ENCODE data around the gene CNTD1.
A peak's percentile ranks its signal among the peaks of the same experiment; 100 is the strongest.

Gene CNTD1

GRCh38 chr17:42806249-42806648 lies 7.6 kb downstream of the CNTD1 start:
- TF ChIP-seq POLR2A (IDR thresholded peaks at IDR 0.05; ENCODE audit: low read depth, low read length) = no peak
- DNase-seq (ENCODE audit: insufficient read length, low spot score) (no peak), FAIRE-seq (no peak)

- no peak for TF ChIP-seq POLR2A (IDR thresholded peaks at IDR 0.05; ENCODE audit: low read depth, low read length)
- peak; percentile 72 for FAIRE-seq
- peak; percentile 54 for DNase-seq (ENCODE audit: insufficient read length, low spot score)
Observed at GRCh38 chr17:42809250-42809649, 10.6 kb downstream of the CNTD1 start.

- DNase-seq (ENCODE audit: insufficient read length, low spot score) (peak; percentile 64), FAIRE-seq (peak; percentile 84)
- no peak for TF ChIP-seq POLR2A (IDR thresholded peaks at IDR 0.05; ENCODE audit: low read depth, low read length)
Observed at GRCh38 chr17:42814633-42815399, 16.2 kb downstream of the CNTD1 start.

GRCh38 chr17:42817866-42818265 lies 19.2 kb downstream of the CNTD1 start:
- TF ChIP-seq POLR2A (IDR thresholded peaks at IDR 0.05; ENCODE audit: low read depth, low read length) = no peak
- FAIRE-seq (no peak), DNase-seq (ENCODE audit: insufficient read length, low spot score) (no peak)

GRCh38 chr17:42818379-42818778 lies 19.7 kb downstream of the CNTD1 start:
- FAIRE-seq (no peak), DNase-seq (ENCODE audit: insufficient read length, low spot score) (no peak)
- no peak for TF ChIP-seq POLR2A (IDR thresholded peaks at IDR 0.05; ENCODE audit: low read depth, low read length)

GRCh38 chr17:42819939-42820535 lies 21.4 kb downstream of the CNTD1 start:
- DNase-seq (ENCODE audit: insufficient read length, low spot score) (no peak), FAIRE-seq (no peak)

DNA sequence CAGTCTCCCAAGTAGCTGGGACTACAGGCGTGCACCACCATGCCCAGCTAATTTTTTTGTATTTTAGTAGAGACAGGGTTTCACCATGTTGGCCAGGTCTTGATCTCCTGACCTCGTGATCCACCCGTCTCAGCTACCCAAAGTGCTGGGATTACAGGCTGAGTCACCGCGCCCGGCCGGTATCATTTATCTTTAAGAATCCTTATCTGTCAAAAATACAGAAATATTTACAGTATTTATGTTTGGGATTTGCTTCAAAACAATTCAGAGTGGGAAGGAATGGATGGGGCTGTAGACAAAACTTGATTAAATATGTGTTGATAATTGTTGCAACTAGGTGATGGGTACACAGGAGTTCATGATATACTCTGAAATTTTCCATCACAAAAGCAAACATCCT lies 22.5 kb downstream of the CNTD1 start:
- no peak for FAIRE-seq

More at GRCh38 chr17:42819939-42820535, 21.4 kb downstream of the CNTD1 start:
- no peak for TF ChIP-seq POLR2A (IDR thresholded peaks at IDR 0.05; ENCODE audit: low read depth, low read length)

GRCh38 chr17:42827472-42827871 lies 28.8 kb downstream of the CNTD1 start:
- FAIRE-seq = no peak
- TF ChIP-seq POLR2A (IDR thresholded peaks at IDR 0.05; ENCODE audit: low read depth, low read length) = no peak

More for the DNA sequence above, 22.5 kb downstream of the CNTD1 start:
- no peak for DNase-seq (ENCODE audit: insufficient read length, low spot score)
- no peak for TF ChIP-seq POLR2A (IDR thresholded peaks at IDR 0.05; ENCODE audit: low read depth, low read length)

DNA sequence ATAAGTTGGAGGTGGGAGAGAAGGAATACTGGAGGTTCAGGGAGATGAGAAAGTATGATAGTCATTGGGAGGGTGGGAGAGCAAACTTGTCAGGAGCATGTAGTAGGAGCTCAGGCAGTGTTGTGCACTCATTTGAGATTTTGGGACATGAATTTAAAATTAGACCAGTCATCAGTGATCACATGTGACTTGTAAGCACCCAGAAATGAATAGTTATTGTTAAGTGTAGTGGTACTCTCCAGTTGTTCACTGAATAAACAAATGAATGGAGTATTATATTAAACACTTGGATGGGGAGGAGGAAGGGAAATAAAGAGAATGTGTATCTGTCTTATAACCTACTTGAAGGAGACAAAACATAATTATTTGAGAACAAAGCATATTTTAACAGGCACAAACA lies 32.3 kb downstream of the CNTD1 start:
- FAIRE-seq = no peak
- DNase-seq (ENCODE audit: insufficient read length, low spot score) = no peak
- TF ChIP-seq POLR2A (IDR thresholded peaks at IDR 0.05; ENCODE audit: low read depth, low read length) = no peak

More at GRCh38 chr17:42827472-42827871, 28.8 kb downstream of the CNTD1 start:
- DNase-seq (ENCODE audit: insufficient read length, low spot score) = no peak

DNA sequence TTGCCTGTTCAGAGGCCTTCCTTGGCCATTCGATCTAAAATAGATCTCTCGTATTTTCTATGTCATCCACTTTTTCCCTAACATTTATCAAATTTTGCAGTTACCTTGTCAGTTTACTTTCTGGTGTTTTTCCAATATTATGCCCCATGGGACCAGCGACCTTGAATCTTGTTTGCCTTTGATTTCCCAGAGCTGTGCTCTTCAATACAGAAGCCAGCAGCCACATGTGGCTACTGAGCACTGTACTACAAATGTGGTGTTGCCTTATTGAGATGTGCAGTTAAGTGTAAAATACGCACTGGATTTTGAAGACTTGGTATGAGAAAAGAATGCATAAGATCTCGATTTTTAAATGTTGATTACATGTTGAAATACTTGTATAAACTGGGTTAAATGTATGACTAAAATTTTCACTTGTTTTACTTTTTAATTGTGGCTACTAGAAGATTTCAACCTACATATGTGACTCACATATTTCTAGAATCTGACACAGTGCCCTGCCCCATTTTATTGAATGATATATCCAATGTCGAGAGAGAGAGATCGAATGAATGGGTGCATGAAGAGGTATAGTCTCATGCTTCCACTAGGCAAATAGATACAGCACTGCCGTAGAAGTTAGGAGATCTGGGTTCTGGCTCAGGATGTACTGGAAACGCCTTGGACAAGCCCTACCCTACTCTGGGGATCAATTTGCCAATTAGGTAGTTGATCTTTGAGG lies 33.7 kb downstream of the CNTD1 start:
- FAIRE-seq (no peak), DNase-seq (ENCODE audit: insufficient read length, low spot score) (no peak)
- no peak for TF ChIP-seq POLR2A (IDR thresholded peaks at IDR 0.05; ENCODE audit: low read depth, low read length)

DNA sequence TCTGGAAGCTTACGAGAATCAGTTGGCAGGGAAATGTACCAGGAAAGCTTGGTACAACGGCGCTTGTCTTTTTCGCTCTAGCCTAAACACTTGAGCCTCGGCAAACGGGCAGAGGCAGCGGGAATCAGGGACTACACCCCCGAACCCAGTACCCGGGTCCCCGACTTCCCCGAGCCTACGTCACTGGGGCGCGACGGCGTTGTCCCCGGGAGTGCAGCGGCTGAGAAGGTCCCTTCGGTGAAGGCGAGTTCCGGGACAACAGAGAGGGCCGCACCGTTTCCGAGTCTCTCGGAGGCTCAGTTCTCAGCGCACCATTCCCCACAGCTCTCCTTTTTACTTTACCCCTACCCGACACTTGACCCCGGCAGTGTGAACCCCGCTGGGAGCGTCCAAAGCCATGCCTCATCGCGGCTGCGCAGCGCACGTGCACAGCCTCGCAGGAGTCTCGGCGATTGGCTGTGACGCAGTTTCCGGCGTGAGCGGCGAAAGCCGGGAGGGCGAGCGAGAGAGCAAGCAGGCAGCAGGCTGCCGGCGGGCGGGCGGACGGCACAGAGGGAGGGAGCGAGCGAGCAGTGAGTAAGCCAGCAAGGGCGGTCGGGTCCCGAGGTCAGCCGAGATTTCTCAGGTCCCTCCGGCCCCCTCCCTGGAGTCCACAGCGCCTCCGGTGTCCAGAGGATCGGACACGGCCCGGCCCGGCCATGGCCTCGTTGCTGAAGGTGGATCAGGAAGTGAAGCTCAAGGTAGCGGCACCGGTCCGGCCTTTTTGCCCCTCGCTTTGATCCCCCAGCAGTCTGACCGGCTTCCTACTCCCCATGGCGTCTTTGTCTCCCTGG lies 34.5 kb downstream of the CNTD1 start, which contains the start of gene PSME3:
PSME3 (plus strand) TSS at position 464 of the 833 bp plus-strand sequence; CDS start at position 699, 235 bp downstream.
- FAIRE-seq (no peak), DNase-seq (ENCODE audit: insufficient read length, low spot score) (peak; percentile 85)
- peak; percentile 99 for TF ChIP-seq POLR2A (IDR thresholded peaks at IDR 0.05; ENCODE audit: low read depth, low read length)

- no peak for TF ChIP-seq POLR2A (IDR thresholded peaks at IDR 0.05; ENCODE audit: low read depth, low read length)
- no peak for FAIRE-seq
- no peak for DNase-seq (ENCODE audit: insufficient read length, low spot score)
Observed at GRCh38 chr17:42833767-42834422, 35.2 kb downstream of the CNTD1 start.

- no peak for FAIRE-seq
- DNase-seq (ENCODE audit: insufficient read length, low spot score) = no peak
- TF ChIP-seq POLR2A (IDR thresholded peaks at IDR 0.05; ENCODE audit: low read depth, low read length) = no peak
Observed at GRCh38 chr17:42835732-42836131, 37.1 kb downstream of the CNTD1 start.

All from H54 (cell line).